NB4 (cell line): ENCODE results near the gene KIF3A.

Experiments used
- MYC ChIP-seq: IDR thresholded peaks from 2 replicates; pipeline ENCODE4 v1.6.1; 2011; ENCODE audit warnings: low read depth, low read length
- POLR2A ChIP-seq: IDR thresholded peaks from 2 replicates; pipeline ENCODE4 v1.6.1; 2011; ENCODE audit warnings: mild to moderate bottlenecking; ENCODE audit not compliant: insufficient read length; ENCODE audit errors: extremely low read depth
- TF ChIP-seq, protein P1 (sequence below): IDR thresholded peaks from one replicate; pipeline ENCODE4 v1.5.1; 2012; ENCODE audit warnings: low read depth, low read length
- TF ChIP-seq, protein P2 (sequence below): IDR thresholded peaks from 2 replicates; pipeline ENCODE4 v1.6.1; 2011; ENCODE audit warnings: low read depth, low read length

DNA sequence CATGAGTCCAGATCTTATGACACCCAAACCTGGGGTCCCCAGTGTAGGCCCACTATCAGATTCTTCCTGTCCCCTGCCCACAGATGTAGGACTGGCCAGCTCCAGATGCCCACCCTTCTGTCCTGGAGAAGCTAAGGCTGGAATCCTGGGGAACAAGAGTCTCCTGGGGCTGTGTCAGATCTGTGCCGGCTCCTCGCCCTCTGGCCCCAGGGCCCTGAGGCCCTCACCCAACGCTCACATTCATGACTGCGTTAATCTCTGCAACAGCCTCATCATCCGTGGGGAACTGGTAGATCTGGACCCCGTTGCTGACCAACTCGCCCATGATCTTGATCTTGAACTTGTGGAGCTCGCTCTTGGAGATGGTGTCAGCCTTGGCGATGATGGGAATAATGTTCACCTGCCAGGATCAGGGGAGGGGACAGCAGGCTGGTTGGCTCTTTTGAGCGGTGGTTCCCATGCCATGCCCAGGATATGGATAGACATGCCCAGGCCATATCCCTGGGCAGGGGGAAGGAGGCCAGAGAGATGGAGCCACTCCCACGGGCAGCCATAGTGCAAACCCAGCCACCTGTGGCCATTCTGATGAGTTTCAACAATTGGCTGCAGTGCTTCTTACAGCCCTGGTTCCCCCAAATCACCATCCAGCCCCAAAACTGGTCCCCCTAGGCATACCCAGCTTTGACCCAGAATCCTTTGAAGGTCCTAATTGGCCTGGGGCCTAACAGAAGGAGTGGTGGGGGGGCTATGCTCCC is 25.1 kb upstream of the KIF3A start:
- TF ChIP-seq POLR2A: no peak
- TF ChIP-seq, protein P1, sequence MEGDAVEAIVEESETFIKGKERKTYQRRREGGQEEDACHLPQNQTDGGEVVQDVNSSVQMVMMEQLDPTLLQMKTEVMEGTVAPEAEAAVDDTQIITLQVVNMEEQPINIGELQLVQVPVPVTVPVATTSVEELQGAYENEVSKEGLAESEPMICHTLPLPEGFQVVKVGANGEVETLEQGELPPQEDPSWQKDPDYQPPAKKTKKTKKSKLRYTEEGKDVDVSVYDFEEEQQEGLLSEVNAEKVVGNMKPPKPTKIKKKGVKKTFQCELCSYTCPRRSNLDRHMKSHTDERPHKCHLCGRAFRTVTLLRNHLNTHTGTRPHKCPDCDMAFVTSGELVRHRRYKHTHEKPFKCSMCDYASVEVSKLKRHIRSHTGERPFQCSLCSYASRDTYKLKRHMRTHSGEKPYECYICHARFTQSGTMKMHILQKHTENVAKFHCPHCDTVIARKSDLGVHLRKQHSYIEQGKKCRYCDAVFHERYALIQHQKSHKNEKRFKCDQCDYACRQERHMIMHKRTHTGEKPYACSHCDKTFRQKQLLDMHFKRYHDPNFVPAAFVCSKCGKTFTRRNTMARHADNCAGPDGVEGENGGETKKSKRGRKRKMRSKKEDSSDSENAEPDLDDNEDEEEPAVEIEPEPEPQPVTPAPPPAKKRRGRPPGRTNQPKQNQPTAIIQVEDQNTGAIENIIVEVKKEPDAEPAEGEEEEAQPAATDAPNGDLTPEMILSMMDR: no peak
- TF ChIP-seq, protein P2, sequence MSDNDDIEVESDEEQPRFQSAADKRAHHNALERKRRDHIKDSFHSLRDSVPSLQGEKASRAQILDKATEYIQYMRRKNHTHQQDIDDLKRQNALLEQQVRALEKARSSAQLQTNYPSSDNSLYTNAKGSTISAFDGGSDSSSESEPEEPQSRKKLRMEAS: no peak
- TF ChIP-seq MYC: no peak
